ENCODE data around the gene ITGAV.

- no peak for TF ChIP-seq TAF1 (IDR thresholded peaks at IDR 0.05; ENCODE audit: low read depth, low read length)
- no peak for TF ChIP-seq POLR2A (IDR thresholded peaks at IDR 0.05; ENCODE audit: low read depth, low read length)
Observed at GRCh38 chr2:186724736-186725135, 134.9 kb downstream of the ITGAV start.
